ENCODE data around the gene NAPEPLD.
"Not testable (repeated sequence)": the region's sequence is repeated elsewhere in the genome, so short reads cannot be mapped to it uniquely, and the experiment has no call there.

The NAPEPLD gene

DNA sequence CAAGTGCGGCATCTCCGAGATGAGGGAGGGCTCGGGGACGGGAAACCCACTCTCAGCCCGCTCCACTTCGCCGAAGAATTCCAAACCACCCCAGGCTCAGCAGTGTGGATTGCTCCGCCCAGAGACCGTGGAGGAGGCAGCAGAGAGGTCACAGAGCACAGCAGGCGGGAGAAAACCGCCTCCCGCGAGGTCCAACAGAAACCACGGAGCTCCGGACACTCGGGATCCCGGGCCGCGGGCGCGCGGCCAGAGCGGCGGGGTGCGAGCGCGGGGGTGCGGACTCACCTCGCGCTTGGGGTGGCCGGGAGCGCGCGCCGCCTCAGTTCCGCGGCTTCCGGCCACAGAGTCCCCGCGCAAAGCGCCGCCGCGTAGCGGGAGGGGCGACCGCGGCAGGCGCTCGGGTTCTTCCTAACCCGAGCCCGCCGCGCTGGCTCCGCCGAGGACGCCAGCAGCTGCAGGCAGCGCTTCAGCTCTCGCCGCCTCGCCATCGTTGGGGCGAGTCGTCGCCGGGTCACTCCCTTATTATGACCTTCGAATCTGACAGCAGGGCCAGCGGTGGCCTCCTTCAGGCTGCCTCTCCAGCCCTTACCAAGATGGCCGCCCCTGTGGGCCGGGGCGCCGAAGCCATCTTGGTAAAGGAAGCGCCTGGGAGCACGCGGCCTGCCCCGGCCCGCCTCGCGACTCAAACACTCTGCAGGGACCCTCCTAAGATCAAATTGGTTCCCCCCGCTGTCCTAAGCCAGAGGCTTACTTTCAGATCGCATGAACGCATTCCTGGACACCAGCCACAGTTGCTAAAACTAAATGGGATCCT lies at the start of gene NAPEPLD:
NAPEPLD (minus strand) TSS at position 106 of the 814 bp plus-strand sequence. CDS start 20,323 bp downstream, outside the sequence.
- peak; percentile 94 for DNase-seq

DNA sequence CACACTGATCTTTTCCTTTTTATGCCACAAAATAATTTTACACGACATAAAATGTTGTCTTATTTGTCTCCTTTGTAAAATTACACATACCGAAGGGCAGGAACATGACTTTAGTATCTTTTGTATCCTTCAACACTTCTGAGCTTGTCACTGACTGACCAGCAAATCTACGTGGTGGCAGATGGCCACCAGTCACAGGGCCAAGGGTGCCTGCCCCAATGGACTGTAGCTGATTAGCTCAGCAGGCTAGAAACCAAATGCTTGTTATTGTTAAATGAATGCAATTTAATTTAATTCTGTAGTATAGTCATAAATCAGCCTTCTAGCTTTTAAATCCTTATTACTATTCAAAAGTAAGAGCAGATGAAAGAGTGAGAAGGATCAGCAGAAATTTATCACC lies 49.2 kb upstream of the NAPEPLD start:
- DNase-seq = not testable (repeated sequence)

DNA sequence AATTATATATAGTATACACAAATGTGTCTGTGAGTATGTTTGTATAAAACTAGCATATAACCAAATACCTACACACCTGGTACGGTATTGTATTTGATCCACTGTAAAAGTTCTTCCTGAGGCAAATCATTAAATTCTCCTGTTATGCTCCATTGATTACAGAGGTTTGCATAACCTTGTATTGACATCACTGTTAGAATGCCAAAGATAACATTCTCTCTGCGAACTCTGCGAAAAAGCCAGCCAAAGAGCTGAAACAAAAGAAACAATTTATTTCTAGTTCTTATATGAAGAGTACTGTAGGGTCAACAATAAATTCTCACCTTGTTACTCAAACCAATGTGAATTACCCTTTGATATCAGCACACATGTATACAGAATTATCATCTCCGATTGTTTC lies 46.5 kb upstream of the NAPEPLD start:
- not testable (repeated sequence) for DNase-seq

DNA sequence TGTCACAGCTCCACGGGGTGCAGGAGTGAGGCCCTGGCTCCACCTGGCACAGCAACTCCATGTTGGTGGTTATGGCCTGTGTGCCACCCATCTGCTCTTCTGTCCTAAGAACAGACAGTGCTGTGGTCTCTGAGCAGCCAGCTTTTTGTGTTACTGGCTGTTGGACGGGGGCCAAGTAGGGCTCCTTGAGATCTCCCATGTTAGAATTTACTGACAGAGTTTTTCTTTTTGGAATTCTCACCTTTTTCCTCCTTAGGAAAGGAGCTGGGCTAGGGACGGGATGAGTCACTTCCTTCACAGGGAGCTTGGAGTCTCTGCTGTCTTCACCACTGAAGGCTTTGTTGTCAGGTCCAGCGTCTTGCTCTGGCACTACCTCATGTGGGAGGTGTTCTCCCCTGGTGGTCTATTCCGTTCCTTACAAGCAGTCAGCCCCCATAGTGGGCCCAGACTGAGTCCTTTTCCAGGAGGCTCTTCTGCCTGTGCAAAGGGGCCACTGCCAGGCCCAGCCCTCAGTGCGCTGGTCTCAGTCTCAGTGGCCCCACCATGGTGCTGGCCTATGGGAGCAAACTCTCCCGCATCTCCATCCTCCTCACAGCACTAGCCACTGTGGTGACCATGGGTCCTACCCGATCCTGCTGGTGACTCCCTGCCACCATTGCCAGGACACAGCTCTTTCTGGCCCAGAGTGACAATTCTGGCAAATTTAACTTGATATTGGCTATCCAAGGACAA lies 23.7 kb upstream of the NAPEPLD start:
- DNase-seq = not testable (repeated sequence)

DNA sequence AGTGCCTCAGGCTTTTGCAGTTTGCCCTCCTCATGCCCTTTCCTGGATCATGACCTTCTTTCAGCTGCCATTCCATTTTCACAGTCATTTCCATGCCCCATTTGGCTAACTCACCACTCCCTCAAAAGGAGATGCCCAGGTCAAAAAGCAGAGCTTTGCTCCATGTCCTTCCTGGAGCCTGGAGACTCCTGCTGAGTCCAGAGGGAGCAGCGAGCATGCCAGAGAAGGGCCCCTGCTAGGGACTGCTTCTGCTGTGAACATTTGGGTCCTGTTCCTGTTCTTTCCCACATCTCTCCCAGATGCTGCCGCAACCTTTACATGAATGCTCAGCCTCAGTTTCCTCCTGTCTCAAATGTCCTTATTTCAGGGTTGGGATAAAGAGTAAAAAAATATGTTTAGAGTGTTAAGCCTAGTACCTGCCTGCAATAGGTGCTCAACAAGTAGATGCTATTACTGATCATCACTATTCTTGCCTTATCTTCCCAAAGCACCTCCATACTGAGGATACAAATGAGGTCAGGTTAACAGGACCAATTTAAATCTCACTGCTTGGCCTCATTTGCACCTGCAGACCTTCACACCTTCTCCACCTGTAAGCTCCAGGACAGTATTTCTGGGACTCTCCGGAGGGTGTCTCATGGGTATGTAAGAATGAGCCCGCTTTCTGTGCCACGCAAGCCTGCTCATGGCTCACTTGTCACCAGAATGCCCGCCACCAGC lies 23.0 kb upstream of the NAPEPLD start:
- DNase-seq = not testable (repeated sequence)

DNA sequence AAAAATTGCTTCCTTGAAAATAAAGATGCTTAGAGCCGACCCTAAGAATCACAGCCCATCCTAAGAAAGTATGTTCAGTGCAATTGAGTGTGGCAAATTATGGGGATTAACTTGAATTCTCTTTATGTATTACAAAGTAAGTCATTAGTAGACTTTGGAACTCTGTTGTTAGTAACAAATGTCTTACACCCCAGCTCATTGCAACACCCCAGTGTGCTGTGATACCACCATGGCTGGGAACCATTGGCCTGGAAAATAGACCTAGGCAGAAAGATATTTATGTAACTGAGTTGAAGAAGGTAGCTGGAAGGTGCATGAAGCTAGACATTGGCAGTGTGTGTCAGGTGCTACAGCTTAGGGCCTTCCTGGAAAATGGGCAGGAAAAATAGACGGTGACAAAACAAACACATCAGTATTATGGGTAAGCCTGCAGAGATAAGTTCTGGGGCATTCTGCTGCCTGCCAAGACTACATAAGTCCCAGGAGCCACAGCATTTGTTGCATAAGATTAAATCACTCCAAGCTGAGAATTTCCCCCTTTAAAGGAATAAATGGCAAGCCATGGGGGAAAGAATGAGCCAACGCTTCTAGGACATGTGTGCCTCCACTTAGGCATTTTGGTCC lies 18.1 kb upstream of the NAPEPLD start:
- DNase-seq = not testable (repeated sequence)

DNA sequence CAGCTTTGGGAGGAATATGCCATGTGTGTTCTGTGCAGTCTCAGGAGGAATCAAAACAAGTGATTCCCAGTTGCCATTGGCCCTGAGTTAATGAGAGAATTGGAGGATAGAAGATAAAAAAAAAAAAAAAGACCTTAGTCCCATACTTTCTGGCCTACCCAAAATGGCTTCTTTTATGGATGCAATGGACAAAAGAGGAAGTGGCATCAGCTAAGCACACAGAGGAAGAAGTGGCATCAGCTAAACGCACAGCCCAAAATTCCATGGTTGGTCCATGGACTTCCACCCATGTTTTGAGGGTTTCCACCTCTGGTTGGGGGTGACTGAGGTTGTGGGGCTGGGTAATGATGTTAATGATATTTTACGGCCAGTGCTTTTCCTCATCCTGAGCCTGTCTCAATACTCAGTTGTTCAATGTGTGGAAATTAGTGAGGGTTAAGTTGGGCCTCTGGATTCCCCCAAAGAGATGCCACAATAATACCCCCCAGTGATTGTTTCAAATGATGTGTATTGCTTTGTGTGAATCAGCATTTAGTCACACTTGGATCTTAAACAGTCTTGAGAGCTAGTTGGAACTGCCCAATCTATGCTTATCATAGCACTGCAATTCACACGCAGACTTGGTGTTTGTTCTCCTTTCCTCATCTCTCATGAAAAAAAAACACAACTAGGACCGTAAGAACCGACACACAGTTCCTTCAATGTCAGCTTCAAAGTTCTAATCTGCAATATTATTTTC lies 14.4 kb upstream of the NAPEPLD start:
- DNase-seq = not testable (repeated sequence)

DNA sequence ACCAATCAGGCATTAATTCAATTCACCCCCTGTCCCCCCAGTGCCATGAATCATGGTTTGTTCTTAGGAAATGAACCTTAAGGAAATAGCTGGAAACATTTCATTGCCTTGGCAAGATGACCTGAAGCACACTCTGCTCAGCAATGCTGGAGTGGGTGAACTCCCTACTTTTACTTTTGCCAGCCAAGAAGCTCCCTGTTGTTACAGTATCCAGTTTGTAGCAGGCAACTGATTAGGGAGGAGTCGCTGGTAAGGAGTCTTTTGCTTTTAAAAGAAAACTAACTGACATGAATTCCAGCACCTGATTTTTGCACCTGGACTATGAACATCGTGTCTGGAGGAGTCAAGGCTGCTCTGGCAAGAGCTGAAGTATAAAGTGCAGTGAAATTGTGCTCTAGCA lies 13.7 kb upstream of the NAPEPLD start:
- not testable (repeated sequence) for DNase-seq

DNA sequence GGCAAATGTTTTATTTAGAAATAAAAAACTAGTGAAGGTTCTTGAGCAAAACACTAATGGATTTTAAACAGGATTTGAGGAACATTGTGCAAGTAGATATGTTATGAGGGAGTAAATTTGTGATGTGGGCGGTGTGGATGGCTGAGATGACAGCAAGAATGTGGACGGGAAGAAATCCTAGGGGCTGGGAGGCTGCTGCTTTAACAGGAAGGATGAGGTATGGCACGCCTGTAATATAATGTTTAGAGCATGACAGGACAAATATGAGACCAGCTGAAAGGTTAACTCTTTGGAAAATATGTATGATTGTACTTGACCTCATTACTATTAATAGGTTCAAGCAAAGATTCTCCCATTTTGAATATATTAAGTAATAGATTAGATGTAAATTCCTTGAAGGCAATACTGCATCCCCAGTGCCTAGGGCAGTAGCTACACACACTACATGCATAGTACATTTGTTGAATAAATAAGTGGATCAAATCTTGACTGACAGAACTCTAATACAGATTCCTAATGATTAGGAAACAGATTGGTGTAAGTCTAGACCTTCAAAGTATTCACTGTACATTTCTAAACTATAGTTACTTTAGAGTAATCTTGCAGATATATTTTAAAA lies 13.2 kb upstream of the NAPEPLD start:
- DNase-seq = not testable (repeated sequence)

DNA sequence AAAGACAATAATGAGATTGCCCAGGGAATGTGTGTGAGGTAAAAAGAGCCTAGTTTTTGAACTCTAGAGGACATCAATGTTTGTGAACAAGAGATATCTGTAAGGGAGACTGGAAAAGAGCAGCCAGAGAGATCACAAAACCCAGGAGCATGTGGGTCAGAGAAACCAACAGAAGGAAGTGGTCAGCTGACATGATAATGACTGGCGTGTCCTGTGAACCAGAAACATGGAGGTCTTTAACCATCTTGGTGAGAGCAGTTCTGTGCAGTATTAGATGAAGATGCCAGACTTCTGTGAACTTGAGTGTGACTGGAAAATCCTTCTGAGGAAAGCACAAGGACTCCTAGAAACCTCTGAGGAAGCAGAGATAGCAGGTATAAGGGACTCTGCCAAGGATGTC lies 10.2 kb upstream of the NAPEPLD start:
- not testable (repeated sequence) for DNase-seq

DNA sequence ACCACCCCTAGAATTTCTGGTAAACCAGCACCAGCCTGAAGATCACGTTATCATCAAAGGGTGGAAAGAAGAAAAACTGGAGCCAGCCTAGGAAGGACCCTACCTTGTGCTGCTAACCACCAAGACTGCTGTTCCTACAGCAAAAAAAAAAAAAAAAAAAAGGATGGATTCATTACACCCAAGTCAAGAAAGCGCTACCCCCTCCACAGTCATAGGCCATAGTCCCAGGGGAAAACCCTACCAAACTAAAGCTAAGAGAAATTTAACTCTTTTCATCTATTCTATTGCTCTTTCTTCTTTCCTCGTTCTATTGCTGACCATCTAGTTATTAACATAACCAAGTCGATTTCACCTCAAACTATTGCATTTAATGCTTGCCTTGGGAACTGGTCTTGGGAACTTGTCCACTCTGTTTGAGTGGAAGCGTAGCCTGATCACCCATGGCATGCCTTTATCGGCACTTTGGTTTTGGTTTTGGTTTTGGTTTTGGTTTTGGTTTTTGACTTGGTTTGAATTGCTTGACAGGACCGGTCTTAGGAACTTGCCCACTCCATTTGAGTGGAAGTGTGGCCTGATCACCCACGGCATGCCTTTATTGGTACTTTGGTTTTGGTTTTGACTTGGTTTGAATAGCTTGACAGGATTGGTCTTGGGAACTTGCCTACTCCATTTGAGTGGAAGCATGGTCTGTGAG lies 6.6 kb upstream of the NAPEPLD start:
- DNase-seq = not testable (repeated sequence)

DNA sequence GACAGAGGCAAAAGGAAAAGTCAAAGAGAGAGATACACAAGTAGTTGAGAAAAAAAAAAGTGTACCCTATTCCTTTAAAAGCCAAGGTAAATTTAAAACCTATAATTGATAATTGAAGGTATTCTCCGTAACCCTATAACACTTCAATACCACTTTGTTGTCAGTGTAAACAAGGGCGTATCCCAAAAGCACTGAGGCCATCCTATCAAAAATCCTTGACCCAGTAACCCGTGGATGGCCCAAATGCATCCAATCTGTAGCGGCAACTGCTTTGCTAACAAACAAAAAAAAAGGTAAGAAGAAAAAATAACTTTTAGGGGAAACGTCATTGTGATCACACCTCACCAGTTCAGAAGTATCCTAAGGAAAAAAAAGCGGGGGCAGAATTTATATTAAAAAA lies 5.1 kb upstream of the NAPEPLD start:
- DNase-seq = no peak

DNA sequence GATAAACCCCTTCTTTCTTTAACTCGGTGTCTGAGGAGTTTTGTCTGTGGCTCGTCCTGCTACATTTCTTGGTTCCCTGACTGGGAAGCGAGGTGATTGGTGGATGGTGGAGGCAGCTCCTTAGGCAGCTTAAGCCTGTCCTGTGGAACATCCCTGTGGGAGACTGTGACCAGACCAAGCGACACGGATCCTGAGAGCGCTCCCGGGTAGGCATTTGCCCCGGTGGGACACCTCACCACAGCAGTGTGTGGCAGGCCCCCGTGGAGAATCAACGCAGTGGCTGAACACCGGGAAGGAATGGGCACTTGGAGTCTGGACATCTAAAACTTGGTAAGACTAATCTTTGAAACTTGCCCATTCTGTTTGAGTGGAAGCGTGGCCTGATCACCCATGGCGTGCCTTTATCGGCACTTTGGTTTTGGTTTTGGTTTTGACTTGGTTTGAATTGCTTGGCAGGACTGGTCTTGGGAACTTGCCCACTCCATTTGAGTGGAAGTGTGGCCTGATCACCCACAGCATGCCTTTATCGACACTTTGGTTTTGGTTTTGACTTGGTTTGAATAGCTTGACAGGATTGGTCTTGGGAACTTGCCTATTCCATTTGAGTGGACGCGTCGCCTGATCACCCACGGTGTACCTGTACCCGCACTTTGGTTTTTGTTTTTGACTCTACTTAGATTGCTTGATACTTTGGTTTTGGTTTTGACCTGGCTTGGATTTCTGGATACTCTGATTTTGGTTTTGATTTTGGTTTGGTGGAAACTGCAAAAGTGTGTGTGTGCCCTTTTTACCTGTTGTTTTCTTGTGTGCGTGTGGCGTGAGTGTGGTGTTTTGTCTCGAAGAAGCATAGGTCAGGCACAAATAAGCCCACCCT lies 4.1 kb upstream of the NAPEPLD start:
- not testable (repeated sequence) for DNase-seq

DNA sequence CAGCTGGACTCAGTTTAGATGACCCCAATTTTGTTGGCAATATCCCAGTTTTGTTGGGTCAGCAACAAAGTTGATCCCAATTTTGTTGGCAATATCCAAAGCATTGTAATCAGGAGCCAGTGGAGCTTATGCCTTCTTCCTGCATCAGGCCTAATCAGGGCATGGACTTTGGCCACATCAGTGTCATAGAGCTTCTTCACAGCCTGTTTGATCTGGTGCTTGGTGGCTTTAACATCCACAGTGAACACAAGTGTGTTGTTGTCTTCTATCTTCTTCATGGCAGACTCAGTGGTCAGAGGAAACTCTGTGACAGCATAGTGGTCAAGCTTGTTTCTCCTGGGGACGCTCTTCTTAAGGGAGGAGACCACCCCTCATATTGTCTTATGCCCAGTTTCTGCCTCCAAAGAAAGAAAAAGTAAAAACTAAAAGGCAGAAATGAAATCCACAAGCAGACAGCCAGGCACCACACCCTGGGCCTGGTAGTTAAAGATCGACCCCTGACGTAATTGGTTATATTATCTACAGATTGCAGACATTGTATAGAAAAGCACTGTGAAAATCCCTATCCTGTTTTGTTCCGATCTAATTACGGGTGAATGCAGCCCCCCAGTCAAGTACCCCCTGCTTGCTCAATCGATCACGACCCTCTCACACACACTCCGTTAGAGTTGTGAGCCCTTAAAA lies 3.2 kb upstream of the NAPEPLD start:
- DNase-seq = not testable (repeated sequence)

DNA sequence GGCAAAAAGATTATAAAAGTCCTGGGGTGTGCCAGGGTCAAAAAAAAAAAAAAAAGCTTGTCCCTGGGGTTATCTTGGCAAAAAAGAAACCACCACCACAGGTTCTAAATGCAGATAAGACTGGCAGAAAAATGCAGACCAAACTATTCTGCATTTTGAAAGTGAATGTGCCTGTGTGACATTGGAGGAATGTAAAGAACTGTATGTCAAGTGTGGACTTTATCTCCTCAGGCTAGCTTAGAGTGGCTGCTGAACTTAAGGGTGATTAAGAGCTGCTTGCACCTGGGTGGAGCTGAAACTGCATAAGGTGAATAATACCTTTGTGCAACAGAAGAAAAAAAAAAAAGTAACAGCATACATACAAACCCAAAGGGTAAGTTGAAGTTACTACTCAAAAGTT lies 1.3 kb upstream of the NAPEPLD start:
- DNase-seq = no peak

DNA sequence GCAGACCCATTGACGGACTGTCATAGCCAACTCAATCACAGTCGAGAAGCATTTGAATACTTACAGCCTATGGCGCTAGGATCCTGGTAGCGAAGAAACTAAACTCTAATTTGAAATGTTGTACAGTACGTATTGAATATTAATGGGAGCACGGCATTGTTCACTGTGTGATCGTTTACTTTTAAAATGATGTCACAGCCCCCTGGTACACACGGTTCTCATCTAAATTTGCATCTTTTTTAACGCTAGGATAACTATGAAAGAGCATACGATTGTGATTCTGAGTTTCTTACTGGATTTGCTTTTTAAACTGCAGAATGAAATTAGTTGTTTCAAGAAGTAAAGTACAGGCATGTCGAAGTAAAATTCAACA lies 895 bp upstream of the NAPEPLD start:
- DNase-seq = no peak

DNA sequence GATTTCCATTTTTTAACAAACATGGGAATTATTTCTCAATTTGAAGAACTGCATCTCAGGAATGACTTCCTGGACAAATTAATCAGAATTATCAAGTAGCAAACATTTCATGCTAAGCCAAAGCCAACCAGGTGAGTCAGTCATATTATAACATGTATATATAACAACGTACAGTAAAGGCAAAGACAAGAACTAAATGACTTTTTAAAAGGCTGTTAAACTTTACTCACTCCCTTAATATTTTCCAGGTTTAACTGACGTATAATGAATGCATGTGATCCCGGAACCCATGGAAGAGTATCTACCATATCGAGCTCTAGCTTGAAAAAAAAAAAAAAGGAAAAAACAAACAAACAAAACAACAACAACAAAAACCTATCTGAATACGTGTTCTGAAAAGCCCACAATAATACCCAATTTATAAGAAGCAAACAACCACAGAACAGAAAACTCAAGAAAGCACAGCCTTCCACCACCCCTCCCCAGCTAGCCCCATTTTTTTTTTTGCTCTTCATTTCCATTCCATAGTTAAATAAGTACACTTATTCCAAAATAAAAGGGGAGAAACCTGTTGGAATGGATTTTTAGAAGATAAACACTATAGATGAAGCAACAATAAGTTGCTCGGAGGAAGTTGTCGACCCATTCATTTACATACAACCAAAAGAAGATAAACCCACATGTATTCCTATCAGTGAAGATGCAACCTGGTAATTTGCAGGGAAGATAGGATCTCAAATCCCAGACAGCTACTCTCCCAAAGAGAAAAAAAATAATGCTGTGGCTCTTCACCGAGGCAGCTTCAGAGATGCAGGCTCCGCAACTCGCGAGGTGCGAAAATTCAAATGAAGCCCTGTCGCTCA lies 537 bp downstream of the NAPEPLD start:
- no peak for DNase-seq

DNA sequence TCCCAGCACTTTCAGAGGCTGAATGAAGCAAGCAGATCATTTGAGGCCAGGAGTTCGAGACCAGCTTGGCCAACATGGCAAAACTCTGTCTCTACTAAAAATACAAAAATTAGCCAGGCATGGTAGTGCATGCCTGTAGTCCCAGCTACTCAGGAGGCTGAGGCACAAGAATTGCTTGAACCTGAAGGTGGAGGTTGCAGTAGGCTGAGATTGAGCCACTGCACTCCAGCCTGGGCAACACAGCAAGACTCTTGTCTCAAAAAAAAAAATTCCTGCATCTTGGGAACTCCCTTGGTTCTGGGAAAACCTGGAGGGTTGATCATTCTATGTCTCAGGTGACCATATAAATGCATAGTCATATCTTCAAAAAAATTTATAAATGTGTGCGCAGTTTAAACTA lies 4.1 kb downstream of the NAPEPLD start:
- not testable (repeated sequence) for DNase-seq
